Activated T-cell treated with anti-CD3 and anti-CD28 coated beads for 1 hour (primary cell): Measurements from ENCODE around the gene MBNL3.
"Not testable (repeated sequence)": the region's sequence is repeated elsewhere in the genome, so short reads cannot be mapped to it uniquely, and the experiment has no call there.

Experiments
- DNase-seq: peaks from one replicate; pipeline ENCODE4 v3.0.0-alpha.2; 2020; ENCODE audit warnings: low read depth

Gene MBNL3

GRCh38 chrX:132369617-132370326, 119.1 kb downstream of the MBNL3 start:
- no peak for DNase-seq

- no peak for DNase-seq
These were observed 120.9 kb downstream of the MBNL3 start for GRCh38 chrX:132367984-132368383.

GRCh38 chrX:132367314-132367713, 121.5 kb downstream of the MBNL3 start:
- no peak for DNase-seq

- DNase-seq, result no peak
These were observed 123.3 kb downstream of the MBNL3 start for GRCh38 chrX:132365490-132365889.

GRCh38 chrX:132364313-132364712, 124.5 kb downstream of the MBNL3 start:
- no peak for DNase-seq

GRCh38 chrX:132353430-132353829, 135.4 kb downstream of the MBNL3 start:
- no peak for DNase-seq

- no peak for DNase-seq
These were observed 152.7 kb downstream of the MBNL3 start for GRCh38 chrX:132336172-132336571.

- DNase-seq, result no peak
These were observed 155.5 kb downstream of the MBNL3 start for GRCh38 chrX:132333351-132333750.

- DNase-seq, result no peak
These were observed 157.3 kb downstream of the MBNL3 start for GRCh38 chrX:132331532-132331931.

- DNase-seq, result no peak
These were observed 157.8 kb downstream of the MBNL3 start for GRCh38 chrX:132331000-132331399.

GRCh38 chrX:132330156-132330729, 158.6 kb downstream of the MBNL3 start:
- DNase-seq, result no peak

GRCh38 chrX:132326960-132327359, 161.9 kb downstream of the MBNL3 start:
- not testable (repeated sequence) for DNase-seq
